Subcutaneous adipose tissue (tissue), 4 donors: Measurements from ENCODE around the gene ATP8B3. TPM values are rescaled to one million over a fixed set of nuclear protein-coding genes. Genes with fewer than 3 reads are reported as not detected.

ENCODE experiments used
- total RNA-seq, 4 donors: library from RNA; depleted of rRNA; stranded (reverse); fragments of >200 nt; gene quantifications; one replicate each; pipeline ENCODE4 v1.1.0, GENCODE V29; 2016
- TF ChIP-seq, protein P1 (sequence below): fragments of 450-650 bp; IDR thresholded peaks from one replicate; pipeline ENCODE4 v1.5.1; 2016; ENCODE audit warnings: low read depth, mild to moderate bottlenecking, control low read depth, antibody characterized with exemption, moderate library complexity

ATP8B3 gene
- total RNA-seq, 4 donors from 2014 or later = 1.5 to 3.3 (median 1.8) TPM

DNA sequence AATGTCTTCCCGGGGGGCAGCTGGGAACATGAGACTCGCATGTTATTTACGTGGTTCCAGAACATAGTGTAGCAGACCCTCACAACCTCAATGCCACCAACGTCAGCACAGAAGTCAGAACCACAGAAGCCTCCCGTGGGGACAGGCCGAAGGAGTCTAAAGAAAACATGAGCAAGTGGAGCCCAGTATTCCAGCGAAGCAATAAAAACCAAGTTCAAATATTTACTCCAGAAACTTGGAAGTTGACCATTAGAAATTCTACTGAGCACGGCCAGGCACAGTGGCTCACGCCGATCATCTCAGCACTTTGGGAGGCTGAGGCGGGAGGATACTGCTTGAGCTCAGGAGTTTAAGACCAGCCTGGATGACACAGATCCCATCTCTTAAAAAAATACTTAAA, 17.9 kb upstream of the ATP8B3 start:
- TF ChIP-seq, protein P1, sequence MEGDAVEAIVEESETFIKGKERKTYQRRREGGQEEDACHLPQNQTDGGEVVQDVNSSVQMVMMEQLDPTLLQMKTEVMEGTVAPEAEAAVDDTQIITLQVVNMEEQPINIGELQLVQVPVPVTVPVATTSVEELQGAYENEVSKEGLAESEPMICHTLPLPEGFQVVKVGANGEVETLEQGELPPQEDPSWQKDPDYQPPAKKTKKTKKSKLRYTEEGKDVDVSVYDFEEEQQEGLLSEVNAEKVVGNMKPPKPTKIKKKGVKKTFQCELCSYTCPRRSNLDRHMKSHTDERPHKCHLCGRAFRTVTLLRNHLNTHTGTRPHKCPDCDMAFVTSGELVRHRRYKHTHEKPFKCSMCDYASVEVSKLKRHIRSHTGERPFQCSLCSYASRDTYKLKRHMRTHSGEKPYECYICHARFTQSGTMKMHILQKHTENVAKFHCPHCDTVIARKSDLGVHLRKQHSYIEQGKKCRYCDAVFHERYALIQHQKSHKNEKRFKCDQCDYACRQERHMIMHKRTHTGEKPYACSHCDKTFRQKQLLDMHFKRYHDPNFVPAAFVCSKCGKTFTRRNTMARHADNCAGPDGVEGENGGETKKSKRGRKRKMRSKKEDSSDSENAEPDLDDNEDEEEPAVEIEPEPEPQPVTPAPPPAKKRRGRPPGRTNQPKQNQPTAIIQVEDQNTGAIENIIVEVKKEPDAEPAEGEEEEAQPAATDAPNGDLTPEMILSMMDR = no peak

DNA sequence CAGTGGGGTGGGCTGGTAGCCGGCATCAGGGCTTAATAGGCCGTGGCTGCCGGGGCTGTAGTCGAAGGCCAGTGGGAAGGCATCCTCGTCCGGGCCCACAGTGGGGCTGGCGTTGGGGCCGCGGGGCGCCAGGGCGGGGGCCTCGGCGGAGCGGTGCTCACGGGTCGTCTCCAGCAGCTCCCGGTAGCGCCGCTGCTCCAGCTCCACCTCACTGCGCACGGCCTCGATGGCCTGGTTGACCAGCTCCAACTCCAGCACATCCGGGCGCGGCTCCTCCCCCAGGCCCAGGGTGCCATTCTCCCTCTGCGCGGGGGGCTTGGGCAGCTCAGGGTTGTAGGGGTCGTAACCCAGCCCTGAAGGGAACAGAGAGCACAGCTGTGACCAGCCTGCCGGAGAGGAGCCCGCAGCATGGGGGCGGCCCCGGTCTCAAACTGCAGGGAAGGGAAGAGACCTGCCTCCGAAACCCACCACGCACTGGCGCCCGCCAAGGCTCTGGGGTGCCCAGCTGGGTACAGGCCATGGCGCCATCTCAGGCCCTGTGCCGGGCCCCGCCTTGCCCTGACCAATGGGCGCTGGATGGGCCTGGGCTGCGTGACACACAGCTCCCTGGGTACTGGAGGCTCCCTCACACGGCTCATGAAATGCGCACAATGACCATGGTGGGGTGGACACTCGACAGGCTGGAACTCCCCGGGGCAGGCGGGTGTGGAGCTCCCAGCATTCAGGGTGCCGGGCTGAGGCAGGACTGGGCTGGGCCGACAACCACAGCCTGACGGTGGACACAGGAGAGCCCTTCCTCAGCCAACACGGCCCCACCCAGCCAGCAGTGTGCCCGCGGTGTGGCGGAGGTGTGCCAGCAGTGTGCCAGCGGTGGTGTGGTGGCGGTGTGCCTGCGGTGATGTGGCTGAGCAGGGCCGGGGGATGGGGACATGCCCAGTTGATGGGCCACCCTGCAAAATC, 16.5 kb upstream of the ATP8B3 start:
- TF ChIP-seq, protein P1 = no peak

DNA sequence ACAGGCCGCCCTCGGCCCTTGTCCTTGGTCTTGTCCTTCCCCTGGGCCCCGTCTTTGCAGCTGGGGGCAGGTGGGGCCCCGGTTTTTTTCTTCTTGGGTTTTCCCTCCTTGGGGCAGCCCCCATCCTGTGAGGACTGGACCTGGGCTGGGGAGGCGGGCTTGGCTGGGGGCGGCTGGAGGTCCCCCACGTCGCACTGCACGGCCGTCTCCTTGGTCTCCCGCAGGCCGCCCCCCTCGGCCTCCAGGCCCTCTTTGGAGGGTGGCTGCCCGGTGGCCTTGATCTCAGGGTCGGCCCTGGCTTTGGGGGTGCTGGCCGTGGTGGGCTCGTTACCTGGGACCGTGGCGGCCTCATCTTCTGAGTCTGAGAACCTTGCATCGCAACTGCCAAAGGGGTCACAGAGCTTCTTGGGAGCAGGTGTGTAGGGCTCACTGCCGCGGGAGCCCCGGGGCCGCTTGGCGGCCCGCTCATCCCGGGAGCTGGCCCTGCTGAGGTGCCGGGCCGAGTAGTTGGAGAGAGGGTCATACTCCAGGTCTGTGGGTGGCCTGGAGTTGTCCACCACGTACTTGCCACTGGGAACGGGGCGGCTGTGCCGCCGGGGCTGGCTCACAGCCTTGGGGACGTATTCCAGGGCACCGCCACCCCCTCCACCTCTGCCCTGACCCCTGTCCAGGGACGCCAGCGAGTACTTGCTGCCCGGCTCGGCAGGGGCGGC, 15.6 kb upstream of the ATP8B3 start:
- TF ChIP-seq, protein P1 = no peak

DNA sequence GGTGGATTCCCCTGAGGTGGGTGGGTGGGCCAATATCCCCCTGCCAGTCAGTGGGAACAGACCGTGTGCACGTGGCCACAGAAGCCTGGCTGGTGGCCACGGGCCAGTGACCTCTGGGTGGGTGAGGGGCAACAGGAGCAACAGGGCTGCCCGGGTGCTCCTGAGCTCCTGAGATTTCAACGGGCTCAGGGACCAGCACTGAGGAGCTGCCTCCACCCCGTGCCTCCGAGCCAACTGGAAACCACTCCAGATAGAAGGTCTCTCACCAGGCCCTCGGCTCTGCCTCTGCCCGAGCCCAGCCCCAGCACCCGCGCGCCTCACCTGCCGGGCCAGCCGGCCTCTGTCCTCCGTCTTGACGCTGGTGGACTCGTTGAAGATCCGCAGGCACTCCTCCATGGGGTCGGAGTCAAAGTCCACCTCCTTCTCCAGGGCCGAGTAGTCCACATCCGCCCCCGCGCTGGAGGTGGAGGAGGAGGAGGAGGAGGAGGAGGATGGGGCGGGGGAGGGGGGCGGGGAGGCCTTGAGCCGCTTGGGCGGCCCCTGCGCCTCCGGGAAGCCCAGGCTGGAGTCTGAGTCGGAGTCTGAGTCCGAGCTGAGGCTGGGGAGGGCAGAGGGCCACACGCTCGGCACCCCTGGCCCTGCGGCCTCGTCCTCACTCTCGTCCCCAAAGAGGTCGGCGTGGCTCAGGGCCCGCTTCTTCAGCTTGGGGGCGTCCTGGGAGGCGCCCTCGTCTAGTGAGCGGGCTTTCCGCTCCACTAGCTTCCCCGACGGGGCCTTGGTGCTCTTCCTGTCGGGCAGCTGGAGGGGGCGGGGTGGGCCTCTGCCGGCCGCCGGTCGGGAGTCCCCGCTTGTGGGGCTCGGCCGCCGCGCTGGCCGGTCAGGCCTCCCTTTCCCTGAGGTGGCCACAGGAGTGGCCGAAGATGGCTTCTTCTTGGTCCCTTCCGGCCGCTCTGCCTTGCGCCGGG, 14.8 kb upstream of the ATP8B3 start:
- TF ChIP-seq, protein P1 = no peak

DNA sequence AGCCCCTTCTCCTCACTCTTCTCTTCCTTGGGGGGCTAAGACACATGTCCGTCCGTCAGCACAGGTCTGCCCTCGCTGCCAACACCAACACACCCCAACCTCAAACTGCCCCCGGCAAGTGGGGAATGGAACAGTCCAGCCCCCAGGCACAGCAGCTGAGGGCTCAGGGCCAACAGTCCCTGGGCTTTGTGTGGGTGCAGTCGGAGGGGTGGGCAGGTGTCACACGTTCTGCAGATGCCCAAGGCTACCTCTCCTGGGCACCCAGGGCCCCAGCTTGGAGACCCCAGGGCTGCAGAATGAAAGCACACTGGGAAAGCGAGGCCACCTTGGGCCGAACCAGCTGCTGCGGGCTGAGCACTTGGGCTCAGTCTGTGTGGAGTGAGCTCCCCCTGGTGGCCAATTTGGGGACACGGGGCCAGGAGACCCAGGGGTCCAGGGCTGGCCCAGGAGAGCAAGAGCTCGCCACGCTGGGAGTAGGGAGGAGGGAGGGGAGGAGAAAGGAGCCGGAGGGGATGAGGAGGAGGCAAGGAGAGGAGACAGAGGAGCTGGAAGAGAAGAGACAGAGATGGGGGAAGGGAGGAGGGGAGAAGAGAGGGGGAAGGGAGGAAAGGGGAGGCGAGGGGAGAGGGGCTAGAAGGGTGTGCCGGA, 14.0 kb upstream of the ATP8B3 start:
- TF ChIP-seq, protein P1 = no peak

DNA sequence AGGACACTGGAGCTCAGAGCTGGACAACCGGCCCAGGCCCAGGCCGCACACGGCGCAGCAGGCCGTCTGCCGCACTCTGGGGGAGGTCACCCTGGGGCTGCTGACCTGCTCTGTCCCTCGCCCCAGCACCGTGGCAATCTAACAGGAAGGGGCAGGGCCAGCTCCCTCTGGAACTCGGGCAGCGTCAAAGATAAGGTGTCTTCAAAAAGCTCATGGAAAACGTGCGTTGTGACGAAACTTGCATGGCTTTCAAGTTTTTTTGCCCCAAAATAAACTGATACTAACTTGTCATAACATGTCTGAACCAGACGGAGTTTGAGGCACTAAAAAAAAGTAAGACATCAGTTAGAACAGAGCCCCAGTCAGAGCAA, 12.2 kb upstream of the ATP8B3 start:
- TF ChIP-seq, protein P1 = no peak
